CD4-positive, alpha-beta T cell treated with Interleukin-2 at 100 ng/mL for 4 hours (primary cell): ENCODE results near the gene SEC24C.

ENCODE experiments used
- DNase-seq: peaks from one replicate; pipeline ENCODE4 v3.0.0-alpha.2; 2020; ENCODE audit warnings: low spot score

The SEC24C gene

DNA sequence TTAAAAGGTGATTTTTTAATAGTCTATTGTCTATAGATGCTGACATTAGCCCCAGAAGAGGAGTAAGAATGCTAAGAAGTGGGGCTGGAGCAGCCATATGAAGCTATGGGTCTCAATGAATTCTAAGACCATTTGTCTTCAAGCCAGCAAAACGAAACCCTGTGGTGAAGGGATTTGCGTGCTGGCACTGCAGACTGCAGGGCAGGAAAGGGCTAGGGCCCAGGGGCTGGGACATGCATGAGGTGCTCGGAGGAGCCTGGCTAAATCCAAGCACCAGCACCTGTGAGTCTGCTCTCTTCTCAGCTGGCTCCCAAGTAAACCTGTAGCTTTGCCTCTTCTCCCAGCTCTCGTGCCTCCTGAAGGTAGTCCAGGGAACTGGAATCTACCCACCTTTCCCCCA lies 68.5 kb downstream of the SEC24C start:
- no peak for DNase-seq

DNA sequence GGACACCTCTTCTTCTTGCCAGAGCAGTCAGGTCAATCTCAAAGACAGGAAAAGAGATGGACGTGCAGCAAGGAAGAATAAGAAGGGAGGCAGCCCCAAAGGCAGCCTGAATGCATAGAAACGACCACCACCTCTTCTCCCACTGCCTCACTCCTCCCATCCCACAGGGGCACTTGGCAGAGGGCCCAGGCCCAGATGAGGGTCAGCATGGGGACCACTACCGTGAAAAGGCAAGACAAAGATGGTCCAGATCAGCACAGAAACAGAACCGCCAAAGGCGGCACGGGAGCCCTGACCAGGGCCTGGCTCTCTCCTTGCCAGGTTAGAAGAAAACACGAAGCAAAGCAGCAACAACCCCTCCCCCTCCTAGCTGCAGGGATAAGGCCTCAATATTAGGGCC lies 69.2 kb downstream of the SEC24C start:
- DNase-seq: no peak

DNA sequence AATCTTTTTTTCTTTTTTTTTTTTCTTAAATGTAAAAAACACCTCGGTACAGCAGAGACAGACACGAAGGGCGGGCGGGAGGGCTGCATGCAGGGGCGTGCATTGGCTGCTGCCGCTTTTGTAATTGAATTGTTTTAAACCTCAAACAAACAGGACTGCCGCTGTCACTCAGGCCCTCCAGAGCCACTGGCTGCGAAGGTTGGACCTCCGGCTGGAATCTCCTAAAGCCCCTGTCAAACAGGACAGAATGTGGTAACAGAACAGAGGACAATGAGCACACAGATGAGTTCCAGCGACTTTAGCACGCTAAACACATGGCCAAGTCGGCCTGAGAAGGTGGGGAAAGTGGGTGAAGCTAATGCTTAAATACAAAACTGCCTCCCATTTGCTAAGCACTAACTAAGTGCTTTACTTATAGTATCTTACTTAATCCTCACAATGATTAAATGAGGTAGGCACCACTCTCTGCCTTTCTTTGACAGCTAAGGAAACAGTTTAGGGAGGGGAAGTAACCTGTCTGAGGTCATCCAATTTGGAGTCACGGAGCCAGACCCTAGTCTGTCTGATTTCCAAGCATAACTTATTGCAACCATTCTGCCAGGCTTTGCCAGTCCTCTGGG lies 70.2 kb downstream of the SEC24C start:
- no peak for DNase-seq

DNA sequence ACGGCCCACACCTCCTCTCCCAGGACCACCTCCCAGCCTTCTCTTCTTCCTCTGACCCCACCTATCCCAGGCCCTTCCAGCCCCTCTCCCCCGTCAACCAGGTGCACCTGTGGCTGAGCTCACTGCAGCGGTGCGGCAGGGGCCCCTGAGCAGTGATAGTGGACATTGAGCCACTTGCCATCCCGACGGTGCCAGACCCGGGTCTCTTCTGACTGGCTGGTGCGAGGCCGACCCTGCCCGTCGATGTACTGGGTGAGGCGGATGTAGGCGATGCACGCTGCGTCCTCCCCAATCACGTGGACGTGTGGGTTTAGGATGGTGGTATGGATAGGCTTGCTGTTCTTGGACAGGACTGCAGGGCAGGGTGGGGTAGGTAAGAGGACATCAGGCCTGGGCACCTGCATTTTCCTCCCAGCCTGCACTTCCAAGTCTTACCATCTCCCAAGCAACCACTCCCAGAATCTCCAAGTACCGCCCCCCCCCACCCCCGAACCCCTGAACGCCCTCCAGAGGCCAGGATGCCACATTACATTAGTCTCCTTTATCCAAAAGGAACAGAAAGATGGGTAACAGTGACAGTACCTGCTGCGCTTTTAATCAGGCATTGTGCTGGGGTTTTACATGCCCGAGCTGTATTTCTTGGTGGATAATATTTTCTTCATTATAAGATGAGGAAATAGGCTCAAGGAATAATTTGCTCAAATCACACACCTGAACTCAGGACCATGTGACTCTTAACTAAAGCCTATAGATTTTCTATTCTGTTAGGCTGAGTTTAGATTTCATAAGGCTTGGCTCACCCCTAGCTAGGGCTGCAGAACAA lies 70.9 kb downstream of the SEC24C start:
- DNase-seq: no peak

DNA sequence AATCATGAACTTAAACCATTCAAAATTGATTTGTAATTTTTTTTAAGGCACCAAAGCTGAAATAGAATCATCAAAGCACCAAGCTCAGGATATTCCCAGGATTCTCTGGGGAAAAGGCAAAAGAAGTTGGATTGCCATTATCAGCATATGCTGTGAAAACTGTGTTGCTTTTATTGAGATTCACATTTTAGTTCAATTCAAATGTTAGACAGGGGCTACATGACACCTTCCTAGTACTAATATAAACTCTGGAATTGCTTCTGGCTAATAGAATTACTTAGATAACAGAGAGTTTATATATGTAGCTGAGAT lies 71.5 kb downstream of the SEC24C start:
- no peak for DNase-seq

DNA sequence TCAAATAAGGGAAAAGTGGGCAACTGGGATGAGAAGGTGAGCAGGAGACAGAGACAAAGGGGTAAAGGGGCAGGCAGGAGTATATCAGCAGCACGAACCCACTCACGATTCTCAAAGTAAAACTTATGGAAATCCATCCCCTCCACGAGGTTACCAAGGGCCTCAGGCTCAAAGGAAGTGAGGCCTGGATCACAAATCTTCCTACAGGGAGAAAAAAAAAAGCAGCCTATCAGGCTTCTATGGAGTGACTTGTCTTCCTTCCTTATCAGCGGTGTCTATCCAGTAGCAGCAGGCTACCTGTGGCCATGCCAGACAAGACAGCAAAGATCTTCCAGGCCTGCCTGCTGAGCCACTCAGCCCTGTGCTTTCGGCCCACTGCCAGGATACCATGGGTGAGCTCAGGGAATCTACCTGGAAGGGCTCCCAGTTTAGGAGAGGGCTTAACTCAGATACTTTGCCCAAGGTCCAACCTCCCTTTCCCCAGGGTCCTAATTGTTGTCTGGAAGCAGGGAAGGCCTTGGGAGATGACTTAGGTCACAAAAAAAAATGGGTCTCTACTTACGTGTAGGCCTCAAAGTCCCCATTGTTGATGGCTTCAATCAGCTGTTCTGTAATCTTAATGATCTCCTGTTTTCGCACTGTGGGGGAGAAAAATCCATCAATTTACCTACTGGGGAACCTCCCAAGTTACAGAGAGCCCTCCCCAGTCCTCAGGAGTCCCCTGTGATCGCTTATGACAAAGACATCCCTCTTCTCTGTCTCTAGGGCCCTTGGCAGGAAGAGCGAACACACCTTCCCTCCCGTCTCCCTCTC lies 73.0 kb downstream of the SEC24C start:
- no peak for DNase-seq

DNA sequence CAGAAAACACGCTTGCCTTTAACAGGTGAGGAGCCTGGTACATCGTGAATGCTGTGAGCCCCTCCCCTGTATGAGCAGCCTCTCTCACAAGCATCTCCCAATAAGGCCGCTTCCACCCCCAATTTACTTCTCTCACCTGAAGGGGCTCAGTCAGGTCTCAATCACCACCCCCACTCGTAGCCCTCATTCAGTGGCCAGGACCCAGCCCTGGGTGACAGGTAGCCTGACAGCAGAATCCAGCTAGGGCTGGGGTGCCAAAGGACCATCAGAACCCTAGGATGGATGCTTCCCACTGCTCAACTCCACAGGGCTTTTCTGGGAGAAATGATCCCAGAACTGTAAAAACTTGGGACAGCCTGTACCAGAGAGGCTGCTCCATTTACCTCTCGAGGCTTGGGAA lies 73.7 kb downstream of the SEC24C start:
- DNase-seq: no peak

DNA sequence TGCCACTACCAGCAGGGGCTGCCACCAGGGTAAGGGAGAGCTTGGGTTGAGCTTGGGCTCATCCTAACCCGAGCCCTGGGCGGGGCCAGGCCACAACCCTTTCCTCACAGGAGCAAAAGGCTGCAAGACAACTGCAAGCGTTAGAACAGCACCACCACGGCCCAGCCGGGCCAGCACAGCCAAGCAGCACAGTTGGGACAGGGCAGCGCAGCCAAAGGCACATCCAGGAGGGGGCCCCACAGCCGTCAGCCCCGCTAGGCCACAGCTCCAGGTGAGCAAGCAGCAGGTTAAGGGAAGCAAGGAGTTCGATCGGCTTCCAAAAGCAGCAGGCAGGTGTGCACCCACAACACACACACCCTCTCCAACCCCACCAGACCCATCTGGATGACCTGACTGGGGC lies 74.2 kb downstream of the SEC24C start:
- no peak for DNase-seq

DNA sequence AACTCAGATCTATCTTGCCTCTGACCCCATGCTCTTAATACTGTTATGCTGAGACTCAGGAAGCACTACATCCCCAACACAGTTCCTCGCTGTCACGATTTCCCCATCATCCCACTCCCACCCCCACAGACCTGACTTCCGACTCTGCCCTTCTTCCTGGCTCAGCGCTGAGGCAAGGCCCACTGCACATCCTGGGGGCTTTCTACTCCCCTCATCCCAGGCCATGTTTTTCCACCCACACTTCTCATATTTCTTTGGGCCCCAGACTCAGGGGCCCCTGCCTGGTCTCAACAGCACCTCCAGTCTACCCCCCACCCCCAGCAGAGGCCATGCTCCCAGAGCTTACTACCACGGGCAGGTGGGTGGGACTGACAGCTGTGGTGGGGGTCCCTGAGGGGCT lies 74.9 kb downstream of the SEC24C start:
- DNase-seq: no peak

DNA sequence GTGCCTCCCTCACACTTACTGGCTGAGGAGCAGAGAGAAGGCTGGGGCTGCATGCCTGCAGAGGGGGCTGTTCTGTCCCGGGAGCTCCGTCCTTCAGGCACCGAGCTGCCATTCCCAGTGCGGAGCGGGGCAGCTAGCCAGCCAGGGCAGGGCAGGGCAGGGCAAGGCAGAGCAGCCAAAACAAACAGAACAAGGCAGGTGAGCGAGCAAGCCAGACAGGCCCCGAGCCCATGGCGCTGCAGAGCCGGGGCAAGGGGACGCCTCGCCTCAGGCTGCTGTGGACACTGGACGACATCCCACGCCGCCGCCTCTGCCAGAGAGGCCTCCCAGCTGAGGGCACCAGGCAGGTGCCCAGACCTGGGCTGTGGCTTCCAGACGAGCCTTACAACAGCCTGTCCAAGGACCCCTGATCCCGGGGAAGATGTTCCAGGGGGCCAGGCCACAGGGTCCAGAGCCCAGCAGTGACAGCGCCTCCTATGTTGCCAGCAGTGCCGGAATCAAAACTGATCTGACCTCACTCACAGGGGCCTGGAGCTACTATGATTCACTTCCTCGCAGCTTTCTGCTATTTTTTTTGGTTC lies 75.4 kb downstream of the SEC24C start:
- DNase-seq: no peak
